Fibroblast of skin of right quadriceps (primary cell): Measurements from ENCODE around the gene ADCY10.
"Not testable (repeated sequence)": the region's sequence is repeated elsewhere in the genome, so short reads cannot be mapped to it uniquely, and the experiment has no call there.

Experiments used
- DNase-seq: peaks from one replicate; pipeline ENCODE4 v3.0.0-alpha.2; 2013

The ADCY10 gene

DNA sequence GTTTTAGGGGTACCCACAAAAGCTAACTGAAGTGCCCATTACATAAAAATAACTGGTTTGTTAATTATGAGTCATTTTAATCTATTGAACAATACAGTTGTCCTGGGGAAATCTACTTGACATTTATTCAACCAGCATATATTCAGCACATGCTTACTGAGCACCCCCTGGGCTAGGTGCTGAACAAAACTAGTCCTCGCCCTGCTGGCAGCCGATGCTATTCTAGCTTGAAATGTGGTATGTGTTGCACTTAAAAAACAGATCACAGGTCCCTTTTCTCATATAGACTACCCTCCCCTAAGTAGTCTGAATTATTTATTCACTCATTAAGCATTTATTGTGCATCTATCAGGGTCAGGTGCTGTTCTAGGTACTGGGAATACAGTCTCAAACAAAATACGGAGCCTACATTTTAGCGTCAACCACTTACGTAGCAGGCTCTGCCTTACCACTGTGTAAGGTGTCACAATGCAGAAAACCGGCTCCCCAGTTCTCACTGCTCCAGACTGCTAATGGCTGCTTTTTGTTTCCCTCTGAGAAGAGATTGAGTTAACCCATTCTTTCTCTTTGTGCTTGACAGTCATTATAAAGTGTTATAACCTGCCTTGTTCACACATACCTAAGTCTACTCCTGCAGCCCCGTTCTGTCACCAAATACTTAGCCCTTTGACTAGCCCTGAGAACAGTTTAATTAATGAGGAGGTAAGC, 57.1 kb downstream of the ADCY10 start:
- no peak for DNase-seq

DNA sequence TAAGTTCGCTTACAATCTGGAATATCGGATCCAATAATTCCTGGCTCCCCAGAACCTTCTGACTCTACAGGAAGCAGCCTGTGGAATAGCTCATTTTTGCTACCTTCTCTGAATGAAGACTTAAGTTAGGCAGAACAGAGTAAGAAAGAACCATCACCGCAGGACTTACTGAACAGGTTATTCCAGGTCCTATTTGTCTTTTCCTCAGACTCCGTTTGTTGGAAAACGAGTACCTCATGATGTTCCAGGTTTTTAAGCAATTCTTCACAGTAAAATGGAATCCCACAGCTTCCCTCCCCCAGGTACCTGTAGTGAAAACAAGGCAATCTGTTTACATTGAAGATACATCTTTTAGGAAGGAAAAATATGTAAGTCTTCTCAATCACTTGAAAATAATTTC, 59.8 kb downstream of the ADCY10 start:
- DNase-seq = no peak

DNA sequence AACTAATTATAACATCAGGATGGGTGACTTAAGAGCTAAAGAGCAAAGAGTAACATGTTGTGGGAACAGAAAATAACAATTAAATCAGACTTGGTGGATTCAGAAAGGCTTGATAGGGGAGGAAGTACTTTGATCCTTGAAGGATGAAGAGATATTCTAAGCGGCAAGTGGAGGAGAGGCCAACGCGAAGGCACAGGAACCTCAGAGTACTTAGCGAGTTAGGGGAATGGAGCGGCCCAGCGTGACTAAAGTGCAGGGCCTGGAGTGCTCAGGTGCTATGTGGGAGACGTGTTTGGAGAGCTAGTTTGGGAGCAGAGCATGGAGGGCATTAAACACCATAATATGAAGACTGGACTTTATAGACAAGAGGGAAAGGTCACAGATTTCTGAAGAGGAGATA, 64.3 kb downstream of the ADCY10 start:
- DNase-seq = no peak

DNA sequence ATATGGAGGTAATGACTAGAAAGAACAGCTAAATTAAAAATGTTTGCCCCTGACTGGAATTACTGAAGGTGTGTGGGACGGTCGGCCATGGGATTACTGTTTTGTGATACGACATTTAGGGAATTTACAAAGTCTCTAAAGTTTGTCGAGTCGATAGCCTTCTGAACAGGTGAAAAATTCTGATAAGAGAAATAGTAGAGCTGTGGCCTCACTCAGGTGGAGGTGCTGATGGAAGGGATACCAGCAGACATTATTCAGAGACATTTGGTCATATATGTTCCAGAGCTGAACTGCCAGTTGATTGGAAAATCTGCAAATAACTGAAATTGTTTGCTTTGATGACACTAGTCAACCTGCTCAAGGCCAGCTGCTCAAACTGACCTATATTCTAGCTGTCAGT, 71.1 kb downstream of the ADCY10 start:
- DNase-seq = no peak

DNA sequence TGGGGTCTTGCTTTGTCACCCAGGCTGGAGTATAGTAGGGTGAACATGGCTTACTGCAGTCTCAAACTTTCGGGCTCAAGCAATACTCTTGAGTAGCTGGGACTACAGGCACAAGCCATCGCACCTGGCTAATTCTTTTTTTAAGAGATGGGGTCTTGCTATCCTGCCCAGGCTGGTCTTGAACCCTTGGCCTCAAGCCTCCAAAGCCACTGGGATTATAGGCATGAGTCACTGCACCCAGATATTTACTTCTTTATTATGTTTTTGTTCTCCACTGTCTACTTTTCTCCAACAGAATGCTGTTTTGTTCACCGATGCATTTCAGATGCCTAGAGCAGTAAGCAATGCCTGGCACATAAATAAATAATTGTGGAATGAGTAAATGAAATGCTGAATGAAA, 72.4 kb downstream of the ADCY10 start:
- no peak for DNase-seq

DNA sequence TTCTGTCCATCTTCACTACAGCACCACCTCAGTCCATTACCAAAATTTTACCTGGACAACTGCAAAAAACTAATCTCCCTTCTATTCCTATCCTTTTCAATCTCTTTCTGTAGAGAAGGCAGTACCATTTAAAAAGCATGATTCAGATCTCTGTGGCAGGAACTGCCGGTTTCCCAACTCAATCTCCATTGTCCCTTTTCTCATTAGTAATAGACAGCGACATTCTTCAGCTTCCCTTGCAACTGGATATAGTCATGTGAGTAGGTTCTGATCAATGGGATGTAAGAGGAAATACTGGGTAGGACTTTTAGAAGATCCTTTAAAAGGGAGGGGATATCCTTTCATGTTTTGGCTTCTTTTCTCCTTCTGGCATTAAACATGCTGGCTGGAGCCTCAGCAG, 74.9 kb downstream of the ADCY10 start:
- DNase-seq = no peak

DNA sequence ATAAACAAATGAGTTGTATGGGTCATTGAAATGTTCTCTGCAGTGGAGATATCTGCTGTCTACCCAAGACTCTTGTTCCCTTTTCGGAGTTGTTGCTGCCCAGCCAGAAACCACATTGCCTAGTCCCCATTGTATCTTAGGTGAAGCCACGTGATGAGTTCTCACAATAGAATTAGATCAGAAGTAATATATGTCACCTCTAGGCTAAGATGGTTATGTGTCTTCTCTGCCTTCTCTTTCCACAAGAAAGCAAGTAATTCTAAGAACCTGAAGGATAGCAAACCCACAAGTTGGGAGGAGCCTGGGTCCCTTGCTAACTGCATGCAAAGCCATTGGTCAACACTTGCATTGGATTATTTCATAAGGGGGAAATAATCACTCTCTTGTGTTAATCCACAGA, 76.6 kb downstream of the ADCY10 start:
- no peak for DNase-seq

DNA sequence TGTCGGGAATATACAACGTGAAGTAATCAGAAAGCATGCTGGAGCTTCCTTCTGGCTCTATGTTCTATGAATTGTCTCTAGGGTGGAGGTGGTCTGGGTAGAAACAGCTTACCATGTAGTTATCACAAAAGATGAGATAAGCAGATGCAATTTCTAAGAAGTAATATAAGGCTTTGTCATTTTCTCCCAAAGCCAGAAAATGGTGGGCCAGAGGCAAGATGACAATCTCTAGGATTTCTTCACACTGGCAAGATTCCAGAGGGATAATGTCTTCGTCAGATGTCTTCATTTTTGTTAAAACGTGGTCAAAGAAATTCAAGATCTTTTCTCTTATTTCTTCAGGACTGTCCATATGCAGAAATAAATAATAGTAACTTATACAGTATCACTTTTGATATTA, 77.7 kb downstream of the ADCY10 start:
- DNase-seq = no peak

DNA sequence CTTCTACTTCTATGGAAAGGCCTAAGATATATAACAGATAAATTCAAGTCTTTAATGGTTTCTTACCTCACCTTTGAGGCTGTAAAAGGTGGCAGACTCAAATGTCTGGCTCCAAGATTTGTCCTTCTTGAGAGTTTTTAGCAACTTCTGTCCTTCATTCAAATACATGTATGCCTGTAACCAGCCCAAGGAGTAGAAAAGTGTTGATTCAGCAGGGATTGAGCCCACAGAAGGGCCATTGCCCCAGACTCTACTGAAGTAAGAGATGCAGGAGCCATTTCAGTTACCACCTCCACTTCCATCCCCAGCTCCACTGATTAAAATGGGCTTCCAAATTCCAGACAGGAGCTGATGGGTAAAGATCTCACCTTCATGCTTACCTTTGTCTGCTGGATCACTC, 80.0 kb downstream of the ADCY10 start:
- DNase-seq = no peak

DNA sequence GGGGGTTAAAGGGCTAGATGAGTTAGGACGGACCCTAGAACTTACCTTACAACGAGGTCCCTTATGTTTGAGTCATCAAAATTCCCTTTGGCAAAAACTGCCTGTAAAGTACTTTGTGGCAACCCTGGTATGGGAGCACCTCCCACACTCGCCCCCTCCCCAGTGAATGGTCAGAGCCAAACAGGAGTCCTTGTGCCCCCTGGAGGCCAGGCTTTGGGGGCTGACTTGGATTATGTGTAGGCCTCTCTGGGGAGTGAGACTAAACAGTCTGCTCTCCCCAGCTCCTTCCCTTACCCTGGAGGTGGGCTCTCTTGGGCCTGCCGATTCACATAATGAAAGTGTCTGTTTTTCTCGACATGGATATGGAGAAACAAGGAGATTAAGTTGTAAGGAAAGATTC, 81.2 kb downstream of the ADCY10 start:
- no peak for DNase-seq

DNA sequence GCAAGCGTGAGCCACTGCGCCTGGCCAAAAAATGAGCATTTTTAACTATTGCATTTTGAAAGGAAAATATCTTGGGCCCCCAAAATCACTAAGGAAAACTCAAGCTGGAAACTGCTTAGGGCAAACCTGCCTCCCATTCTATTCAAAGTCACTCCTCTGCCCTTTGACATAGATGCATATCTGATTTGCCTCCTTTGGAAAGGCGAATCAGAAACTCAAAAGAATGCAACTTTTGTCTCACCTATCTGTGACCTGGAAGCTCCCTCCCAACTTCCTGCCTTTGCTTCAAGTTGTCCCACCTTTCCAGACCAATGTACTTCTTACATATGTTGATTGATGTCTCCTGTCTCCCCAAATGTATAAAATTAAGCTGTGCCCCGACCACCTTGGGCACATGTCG, 83.3 kb downstream of the ADCY10 start:
- not testable (repeated sequence) for DNase-seq

DNA sequence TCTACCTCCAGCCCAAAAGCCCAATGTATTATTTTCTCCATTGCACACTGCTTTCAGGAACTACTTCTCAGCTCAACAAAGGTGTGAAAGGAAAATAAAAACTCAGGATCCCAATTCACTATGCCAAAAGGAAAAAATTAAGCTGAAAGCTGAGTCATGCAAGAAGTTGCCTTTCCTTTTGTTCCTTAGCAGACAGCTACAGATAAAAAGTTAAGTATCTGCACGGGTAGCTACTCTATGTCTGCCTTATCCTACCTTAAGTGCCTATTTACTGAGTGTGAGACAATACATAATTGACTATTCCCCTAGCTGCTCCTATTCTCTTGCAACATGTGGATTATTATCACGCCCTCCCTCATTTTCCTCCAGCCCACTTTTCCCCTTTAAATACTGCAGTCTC, 84.1 kb downstream of the ADCY10 start:
- no peak for DNase-seq

DNA sequence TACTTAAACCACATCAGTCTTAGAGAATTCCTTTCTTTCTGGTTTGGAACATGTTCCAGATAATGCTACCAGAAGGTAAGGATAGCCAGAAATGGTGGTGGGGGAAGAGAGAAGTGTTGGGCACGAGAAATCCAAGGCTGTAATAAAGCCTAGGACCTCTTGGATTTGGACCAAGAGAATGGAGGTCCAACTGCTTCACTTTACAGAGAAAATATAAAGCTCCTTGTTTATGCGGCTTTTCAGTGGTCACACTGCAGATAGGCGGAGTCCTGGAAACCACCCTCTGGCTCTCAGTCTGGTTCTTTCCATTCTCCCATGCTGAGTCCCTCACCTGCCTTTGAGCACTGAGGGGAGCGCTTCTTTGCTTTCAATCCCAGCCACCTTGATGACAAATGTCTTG, 87.8 kb downstream of the ADCY10 start:
- DNase-seq = no peak

DNA sequence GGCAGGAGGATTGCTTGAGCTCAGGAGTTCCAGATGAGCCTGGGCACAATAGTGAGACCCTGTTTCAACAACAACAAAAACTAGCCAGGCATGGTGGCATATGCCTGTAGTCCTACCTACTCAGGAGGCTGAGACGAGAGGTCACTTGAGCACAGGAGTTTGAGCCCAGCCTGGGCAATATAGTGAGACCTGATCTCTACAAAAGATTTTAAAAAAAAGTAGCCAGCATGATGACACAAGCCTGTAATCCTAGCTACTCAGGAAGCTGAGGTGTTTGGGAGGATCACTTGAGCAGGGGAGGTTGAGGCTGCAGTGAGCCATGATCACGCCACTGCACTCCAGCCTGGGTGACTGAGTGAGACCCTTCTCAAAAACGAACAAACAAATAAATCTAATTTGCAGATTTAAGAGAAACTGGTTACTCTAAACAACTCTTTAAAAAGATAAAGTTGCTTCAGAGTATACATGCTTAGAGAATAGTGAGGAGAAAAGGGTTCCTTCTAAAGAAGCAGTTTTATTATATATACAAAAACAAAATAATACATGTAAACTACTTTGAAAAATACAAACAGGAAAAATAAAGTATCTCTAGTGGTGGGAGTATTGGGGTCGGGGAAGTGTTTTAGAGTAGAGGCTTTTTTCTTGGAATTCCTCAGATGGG, 88.4 kb downstream of the ADCY10 start:
- DNase-seq = no peak

DNA sequence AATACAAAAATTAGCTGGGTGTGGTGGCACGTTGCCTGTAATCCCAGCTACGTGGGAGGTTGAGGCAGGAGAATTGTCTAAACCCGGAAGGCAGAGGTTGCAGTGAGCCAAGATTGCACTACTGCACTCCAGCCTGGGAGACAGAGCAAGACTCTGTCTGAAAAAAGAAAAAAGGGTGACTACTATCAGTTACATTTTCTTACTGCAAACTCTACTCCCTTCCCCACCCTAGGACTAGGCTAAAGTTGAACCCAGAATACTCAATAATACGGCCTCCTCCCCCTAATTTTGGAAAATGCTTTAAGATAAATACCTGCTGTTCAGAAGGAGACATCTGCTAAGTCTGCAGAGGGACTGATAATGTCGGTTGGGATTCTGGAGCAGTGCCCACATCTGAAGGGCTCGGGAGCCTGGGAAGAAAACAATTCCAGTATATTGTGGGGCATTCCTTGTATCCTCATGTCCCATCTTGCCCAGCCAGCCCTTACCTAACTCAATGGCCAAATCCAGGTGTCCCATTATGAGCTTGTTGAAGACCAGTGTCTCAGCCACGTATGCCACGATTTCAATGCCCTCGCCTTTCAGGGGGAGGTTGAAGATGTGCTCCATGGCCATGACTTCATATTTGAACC, 89.7 kb downstream of the ADCY10 start:
- no peak for DNase-seq

DNA sequence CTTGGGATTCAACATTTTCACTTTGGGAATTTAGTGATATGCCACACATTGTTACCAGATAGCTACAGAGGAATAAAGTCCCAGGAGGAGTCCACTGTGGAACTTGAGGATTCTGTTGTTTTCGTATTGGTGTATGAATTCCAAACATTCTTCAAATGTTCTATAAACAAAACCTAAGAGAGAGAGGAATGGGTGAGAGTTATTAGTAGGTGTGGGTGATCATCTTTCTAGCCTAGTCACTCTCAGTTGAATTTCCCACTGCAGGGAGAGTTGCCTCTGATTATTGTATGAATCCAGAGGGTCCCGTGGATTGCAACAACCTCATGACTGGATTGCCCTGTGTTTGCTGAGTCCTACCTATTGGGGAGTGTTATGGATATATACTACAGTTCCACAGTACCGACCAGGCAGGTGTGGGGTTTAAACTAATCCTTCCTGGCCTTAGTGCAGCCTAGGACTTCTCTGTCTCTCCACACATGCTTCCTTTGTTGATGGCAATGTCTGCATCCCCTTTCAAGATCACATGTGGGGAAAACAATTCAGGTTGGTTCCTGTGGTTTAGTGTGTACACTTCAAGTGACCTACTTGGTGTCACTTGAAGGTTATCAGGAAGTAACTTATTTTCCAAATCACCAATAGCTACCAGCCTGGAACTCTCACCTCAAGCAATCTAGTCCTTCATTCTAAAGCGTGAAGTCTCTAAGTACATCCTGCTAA, 91.8 kb downstream of the ADCY10 start:
- peak; percentile 49 for DNase-seq

DNA sequence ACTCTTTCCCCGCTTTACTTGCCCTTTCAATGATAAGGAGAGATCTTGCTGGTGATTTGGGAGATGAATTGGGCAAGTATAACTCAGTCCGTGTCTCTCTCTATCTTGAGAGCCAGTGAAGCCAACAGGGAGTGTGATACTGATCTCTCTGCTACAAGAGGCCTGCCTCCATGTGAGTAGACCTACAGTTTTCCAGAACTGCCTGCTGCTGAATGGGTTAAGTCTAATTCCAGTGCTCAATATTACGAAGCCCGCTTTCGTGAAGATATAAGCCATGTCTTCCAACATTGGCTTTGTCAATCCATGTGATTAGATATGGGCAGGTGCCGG, 92.6 kb downstream of the ADCY10 start:
- no peak for DNase-seq

DNA sequence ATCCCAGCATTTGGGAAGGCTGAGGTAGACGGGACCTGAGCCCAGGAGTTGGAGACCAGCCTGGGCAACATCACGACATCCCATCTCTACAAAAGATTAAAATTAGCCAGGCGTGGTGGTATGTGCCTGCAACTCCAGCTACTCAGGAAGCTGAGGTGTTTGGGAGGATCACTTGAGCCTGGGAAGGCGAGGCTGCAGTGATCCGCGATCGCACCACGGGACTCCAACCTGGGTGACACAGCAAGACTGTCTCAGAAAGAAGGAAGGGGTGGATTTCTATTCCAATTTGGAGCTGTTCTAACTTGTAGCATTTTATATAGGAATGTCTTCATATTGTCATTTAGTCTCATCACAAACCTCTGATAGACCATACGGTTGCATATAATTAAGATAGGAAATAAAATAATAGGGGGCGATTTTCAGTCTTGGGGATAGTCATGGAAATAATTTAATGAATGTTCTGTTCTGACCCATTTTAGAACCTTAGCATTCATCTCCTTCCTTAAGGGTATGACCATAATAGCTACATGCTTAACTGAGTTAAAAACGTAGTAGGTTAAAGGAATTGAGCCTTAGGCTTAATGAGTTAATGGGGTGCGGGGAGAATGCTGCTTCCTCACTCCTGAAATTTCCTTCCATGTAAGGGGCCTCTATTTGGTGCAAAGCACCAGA, 93.1 kb downstream of the ADCY10 start:
- DNase-seq = no peak

DNA sequence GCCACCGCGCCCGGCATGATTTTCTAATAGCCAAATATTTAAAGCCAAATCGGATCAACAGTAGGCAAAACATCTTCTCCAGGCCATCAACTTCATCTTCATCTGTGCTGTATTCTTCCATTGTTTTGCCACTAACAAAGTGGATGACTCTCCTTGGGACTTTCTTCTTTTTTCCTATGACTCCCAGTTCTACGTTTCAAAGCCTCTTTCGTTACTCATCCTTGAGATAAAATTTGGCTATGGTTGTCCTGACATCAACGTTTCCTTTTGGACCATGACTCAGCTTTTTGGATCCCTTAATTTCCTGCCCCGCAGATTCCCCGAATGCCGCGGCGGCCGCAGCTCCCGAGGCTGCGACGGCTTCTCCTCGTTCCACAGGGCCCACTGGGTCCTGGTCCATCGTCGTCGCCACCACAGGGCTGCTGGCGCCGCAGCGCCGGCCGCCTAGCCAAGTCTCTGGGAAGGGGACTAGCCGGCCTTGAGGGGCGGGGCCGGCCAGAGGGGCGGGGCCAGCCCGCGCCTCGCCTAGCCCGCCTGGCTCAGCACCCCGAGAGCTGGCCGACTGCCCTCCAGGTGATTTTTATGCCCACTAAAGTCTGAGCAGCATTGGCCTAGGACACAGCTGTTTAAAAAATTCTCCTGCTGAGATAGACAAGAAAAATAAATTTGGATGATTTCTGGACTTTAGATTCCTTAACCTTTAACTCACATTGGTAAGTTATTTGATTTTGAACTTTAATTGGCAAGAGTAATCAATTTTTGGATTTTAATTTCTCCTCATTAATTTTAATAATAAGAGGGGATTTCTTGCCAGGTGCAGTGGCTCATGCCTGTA, 93.9 kb downstream of the ADCY10 start:
- peak; percentile 97 for DNase-seq

DNA sequence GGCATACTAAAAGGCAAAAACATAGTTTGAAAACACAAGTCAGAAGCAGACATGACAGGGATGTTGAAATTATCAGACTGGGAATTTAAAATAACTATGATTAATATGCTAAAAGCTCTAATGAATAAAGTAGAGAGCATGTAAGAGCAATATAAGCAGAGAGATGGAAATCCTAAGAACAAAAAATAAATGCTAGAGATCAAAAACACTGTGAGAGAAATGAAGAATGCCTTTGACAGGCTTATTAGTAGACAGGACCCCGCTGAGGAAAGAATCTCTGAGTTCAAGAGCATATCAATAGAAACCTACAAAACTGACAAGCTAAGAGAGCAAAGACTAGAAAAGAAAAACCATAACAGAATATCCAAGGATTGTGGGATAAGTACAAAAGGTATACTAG, 98.3 kb downstream of the ADCY10 start:
- DNase-seq = no peak

DNA sequence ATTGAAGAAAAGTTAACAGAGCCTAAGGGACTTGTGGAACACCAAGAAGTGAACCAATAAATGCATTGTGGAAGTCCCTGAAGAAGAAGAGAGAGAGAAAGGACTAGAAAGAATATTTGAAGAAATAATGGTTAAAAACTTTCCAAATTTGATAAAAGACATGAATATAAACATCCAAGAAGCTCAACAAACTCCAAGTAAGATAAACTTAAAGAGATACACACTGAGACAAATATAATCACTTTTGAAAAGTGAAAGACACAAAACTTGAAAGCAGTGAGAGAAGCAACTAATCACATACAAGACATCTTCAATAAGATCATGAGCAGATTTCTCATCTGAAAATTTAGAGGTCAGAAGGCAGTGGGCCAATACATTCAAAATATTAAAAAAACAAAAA, 101.0 kb downstream of the ADCY10 start:
- DNase-seq = no peak

DNA sequence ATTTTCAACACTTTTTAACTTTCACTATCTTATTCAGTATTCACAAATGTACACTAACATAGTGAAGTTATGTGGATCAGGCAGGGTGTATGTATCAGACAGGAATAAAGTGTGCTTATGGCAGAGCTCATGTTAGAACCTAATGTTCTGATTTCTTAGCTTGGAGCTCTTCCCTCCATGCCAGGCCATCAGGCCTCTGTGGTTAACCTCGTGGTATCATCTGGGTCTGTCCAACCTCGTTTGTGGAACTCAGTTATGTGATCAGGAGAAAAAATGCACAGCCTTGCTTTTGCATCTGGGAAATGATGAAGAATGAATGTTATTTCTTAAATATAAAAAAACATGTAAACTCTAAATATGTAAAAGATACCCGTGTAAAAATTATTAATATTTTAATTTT, 105.2 kb downstream of the ADCY10 start:
- DNase-seq = no peak

DNA sequence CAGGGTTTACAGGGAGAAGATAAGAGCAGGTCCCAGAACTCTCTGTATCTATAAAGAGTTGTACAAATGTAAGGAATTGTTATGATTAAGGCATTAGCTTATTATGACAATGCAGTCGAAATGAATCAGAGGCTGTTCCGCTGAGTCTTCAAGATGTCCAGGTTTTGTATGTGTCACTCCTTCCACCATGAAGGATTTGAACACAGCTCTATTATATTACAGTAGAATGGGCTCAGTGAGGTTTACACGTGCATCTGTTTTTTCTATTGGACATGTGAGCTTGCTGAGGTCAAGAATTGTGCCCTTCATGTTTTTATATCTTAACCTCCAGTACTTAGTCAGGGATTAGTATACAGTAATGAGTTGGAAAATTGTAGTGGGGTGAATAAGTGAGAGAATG, 105.8 kb downstream of the ADCY10 start:
- peak; percentile 24 for DNase-seq
